Transverse colon (tissue), 4 donors: ENCODE measurements around the gene KLHL41. TPM values are rescaled to one million over a fixed set of nuclear protein-coding genes. Genes with fewer than 3 reads are reported as not detected.

Experiments used
- DNase-seq: peaks from one replicate; pipeline ENCODE4 v3.0.0-alpha.2; 2019
- H3K27ac ChIP-seq, 4 donors: fragments of 200-600 bp; sonication (generic); 2 replicates each; pipeline ENCODE4 v1.5.1; 2016 to 2018; ENCODE audit warnings: inconsistent platforms in 4 of 4
- H3K27me3 ChIP-seq: fragments of 200-600 bp; sonication (generic); 2 replicates; pipeline ENCODE4 v1.5.1; 2017; ENCODE audit warnings: inconsistent platforms
- H3K36me3 ChIP-seq, 4 donors: fragments of 200-600 bp; sonication (generic); 2 replicates each; pipeline ENCODE4 v1.5.1; 2017 to 2019; ENCODE audit warnings: inconsistent platforms in 4 of 4
- H3K4me1 ChIP-seq, 4 donors: fragments of 200-600 bp; sonication (generic); 2 replicates each; pipeline ENCODE4 v1.5.1; 2017 to 2020; ENCODE audit warnings: inconsistent platforms in 4 of 4
- H3K4me3 ChIP-seq, 4 donors: fragments of 200-600 bp; sonication (generic); 1 replicate in 1 of 4; 2 replicates in 3 of 4; pipeline versions ENCODE4 v1.5.1 to v1.6.1; 2017 to 2019; ENCODE audit warnings: inconsistent platforms in 4 of 4
- H3K9me3 ChIP-seq, 2 donors: fragments of 200-600 bp; sonication (generic); 2 replicates each; pipeline ENCODE4 v1.5.1; 2017 to 2019; ENCODE audit warnings: inconsistent platforms in 2 of 2
- CTCF ChIP-seq, 5 experiments: fragments of 200-600 bp in 3 of 5; fragments of 450-650 bp in 2 of 5; sonication (generic) in 3 of 5; IDR thresholded peaks; 1 replicate in 2 of 5; 2 replicates in 3 of 5; pipeline ENCODE4 v1.5.1; 2016 to 2017; ENCODE audit warnings: antibody characterized with exemption in 5 of 5, inconsistent platforms in 3 of 5, mild to moderate bottlenecking in 2 of 5, moderate library complexity in 1 of 5
- EP300 ChIP-seq: sonication (generic); formaldehyde crosslinking; IDR thresholded peaks from one replicate; pipeline ENCODE4 v1.6.1; 2017; ENCODE audit warnings: antibody characterized with exemption, low read depth
- POLR2A ChIP-seq: fragments of 450-650 bp; IDR thresholded peaks from one replicate; pipeline ENCODE4 v1.6.1; 2016; ENCODE audit warnings: antibody characterized with exemption, mild to moderate bottlenecking, moderate library complexity
- POLR2AphosphoS5 ChIP-seq, 3 donors: sonication (generic); formaldehyde crosslinking; IDR thresholded peaks; one replicate each; pipeline ENCODE4 v1.6.1; 2016; ENCODE audit warnings: antibody characterized with exemption in 3 of 3
- WGBS, 2 donors: methylation state at CpG; one replicate each; pipeline ENCODE4 v1.1.5; 2018; ENCODE audit warnings: low coverage in 1 of 2; 5-methylcytosine and 5-hydroxymethylcytosine counted together
- in situ Hi-C, 4 donors: fragments of 200-750 bp; cut with MboI; loops; one replicate each; pipeline versions ENCODE4 v1.15.0 to v1.15.1; 2017; ENCODE audit warnings: low sequenced_read_pairs in 3 of 4, low pct_ligation_motif_present in 1 of 4, low pct_unique_long_range_greater_than_20kb in 1 of 4
- intact Hi-C: fragments of 100-400 bp; cut with DNase I; formaldehyde crosslinking; loops from one replicate; pipeline ENCODE4 v1.15.1; 2023; ENCODE audit warnings: low total_unique reads
- total RNA-seq, 4 donors: library from RNA; depleted of rRNA; stranded (reverse); fragments of >200 nt; gene quantifications; one replicate each; pipeline ENCODE4 v1.1.0, GENCODE V29; 2016

Gene KLHL41
- total RNA-seq, 4 donors from 2014 or later = 1.1 to 3.4 TPM; not detected in 2

- intact Hi-C loops (no loop called here), in situ Hi-C loops (no loop called here)
- H3K4me3 ChIP-seq = peak overlapping the region in 1 of 4 donors; percentile 83
- H3K9me3 ChIP-seq = no peaks in the 10 kb centered on the region
- H3K36me3 ChIP-seq = peaks cover 0 to 6% (median 2%) of the 10 kb centered on the region in 4 donors
- WGBS, 2 donors = 88 to 92% methylated on average over 3 of the region's 3 CpGs
- H3K27ac ChIP-seq = no peak overlapping the region
- TF ChIP-seq CTCF (IDR thresholded peaks at IDR 0.05) (no peak), EP300 (no peak), POLR2AphosphoS5 (IDR thresholded peaks at IDR 0.05) (no peak), POLR2A (no peak)
- peaks cover 0 to 32% (median 13%) of the 10 kb centered on the region in 4 donors for H3K4me1 ChIP-seq
- H3K27me3 ChIP-seq = no peaks in the 10 kb centered on the region
- DNase-seq = no peak
Measured at GRCh38 chr2:169571571-169571970, 62.1 kb downstream of the KLHL41 start.

GRCh38 chr2:169572189-169572588, 62.7 kb downstream of the KLHL41 start:
- in situ Hi-C loops = no loop called here
- H3K9me3 ChIP-seq = no peaks in the 10 kb centered on the region
- no peak for DNase-seq
- peak overlapping the region in 1 of 4 donors; percentile 86 for H3K27ac ChIP-seq
- 47 to 52% methylated on average over 1 of the region's 1 CpG for WGBS, 2 donors
- H3K27me3 ChIP-seq = no peaks in the 10 kb centered on the region
- intact Hi-C loops = no loop called here
- TF ChIP-seq CTCF (IDR thresholded peaks at IDR 0.05) (no peak), POLR2A (no peak), EP300 (no peak), POLR2AphosphoS5 (IDR thresholded peaks at IDR 0.05) (no peak)
- peaks cover 0 to 32% (median 13%) of the 10 kb centered on the region in 4 donors for H3K4me1 ChIP-seq
- H3K36me3 ChIP-seq = peaks cover 0 to 6% (median 2%) of the 10 kb centered on the region in 4 donors
- peak overlapping the region in 1 of 4 donors; percentile 83 for H3K4me3 ChIP-seq

- no peak for DNase-seq
- in situ Hi-C loops (no loop called here), intact Hi-C loops (no loop called here)
- peaks cover 0 to 4% (median 2%) of the 10 kb centered on the region in 4 donors for H3K36me3 ChIP-seq
- no peaks in the 10 kb centered on the region for H3K27me3 ChIP-seq
- WGBS, 2 donors = 5 to 6% methylated on average over 2 of the region's 2 CpGs
- H3K4me3 ChIP-seq = peak overlapping the region; percentile 55 to 83 (median 69)
- no peaks in the 10 kb centered on the region for H3K9me3 ChIP-seq
- H3K27ac ChIP-seq = peak overlapping the region; percentile 81 to 88 (median 84)
- H3K4me1 ChIP-seq = peaks cover 0 to 32% (median 13%) of the 10 kb centered on the region in 4 donors
- TF ChIP-seq POLR2A (no peak), CTCF (IDR thresholded peaks at IDR 0.05) (no peak), EP300 (no peak), POLR2AphosphoS5 (IDR thresholded peaks at IDR 0.05) (no peak)
Measured at GRCh38 chr2:169572821-169573159, 63.3 kb downstream of the KLHL41 start.

- WGBS, 2 donors = 0% methylated on average over 4 to 33 of the region's 33 CpGs
- peaks cover 0 to 4% (median 0%) of the 10 kb centered on the region in 4 donors for H3K36me3 ChIP-seq
- H3K27ac ChIP-seq = peak within 1 kb of the TSS; percentile 81 to 88 (median 84)
- intact Hi-C loops = no loop called here
- TF ChIP-seq CTCF (IDR thresholded peaks at IDR 0.05) (no peak), POLR2AphosphoS5 (IDR thresholded peaks at IDR 0.05) (peak; percentile 72 to 86 (median 76)), POLR2A (peak; percentile 50), EP300 (no peak)
- in situ Hi-C loops = no loop called here
- peak; percentile 94 for DNase-seq
- H3K4me3 ChIP-seq = peak within 1 kb of the TSS; percentile 55 to 83 (median 69)
- H3K4me1 ChIP-seq = peaks cover 0 to 32% (median 13%) of the 10 kb centered on the region in 4 donors
- no peaks in the 10 kb centered on the region for H3K27me3 ChIP-seq
- no peaks in the 10 kb centered on the region for H3K9me3 ChIP-seq
Measured at GRCh38 chr2:169573160-169573973, 63.9 kb downstream of the KLHL41 start, which contains the start of gene FASTKD1. Gene FASTKD1, minus strand, starts transcription at chr2:169573865. Its CDS starts 1,836 bp downstream, at chr2:169572029.
